SH-SY5Y (cell line): ENCODE measurements around the gene OR6C65.

Source experiments
- GATA2 ChIP-seq: IDR thresholded peaks from 2 replicates; pipeline ENCODE4 v1.6.1; 2011; ENCODE audit warnings: mild to moderate bottlenecking, low read depth, low read length
- GATA3 ChIP-seq: IDR thresholded peaks from 2 replicates; pipeline ENCODE4 v1.6.1; 2011; ENCODE audit warnings: low read depth, mild to moderate bottlenecking, low read length, moderate library complexity

GRCh38 chr12:55443776-55444175, 43.4 kb downstream of the OR6C65 start, which contains the start of gene OR6C2:
- TF ChIP-seq GATA3 (no peak), GATA2 (no peak)
